Uterus (tissue), 2 donors: Measurements from ENCODE around the gene COL15A1.

Source experiments
- CTCF ChIP-seq, 4 experiments: fragments of 200-600 bp in 2 of 4; fragments of 450-650 bp in 2 of 4; sonication (generic) in 2 of 4; IDR thresholded peaks; one replicate each; pipeline ENCODE4 v1.5.1; 2016 to 2019; ENCODE audit warnings: antibody characterized with exemption in 4 of 4, mild to moderate bottlenecking in 2 of 4, moderate library complexity in 1 of 4
- POLR2A ChIP-seq, 2 donors: fragments of 450-650 bp; IDR thresholded peaks; one replicate each; pipeline ENCODE4 v1.6.1; 2016; ENCODE audit warnings: antibody characterized with exemption in 2 of 2, mild to moderate bottlenecking in 1 of 2, moderate library complexity in 1 of 2

DNA sequence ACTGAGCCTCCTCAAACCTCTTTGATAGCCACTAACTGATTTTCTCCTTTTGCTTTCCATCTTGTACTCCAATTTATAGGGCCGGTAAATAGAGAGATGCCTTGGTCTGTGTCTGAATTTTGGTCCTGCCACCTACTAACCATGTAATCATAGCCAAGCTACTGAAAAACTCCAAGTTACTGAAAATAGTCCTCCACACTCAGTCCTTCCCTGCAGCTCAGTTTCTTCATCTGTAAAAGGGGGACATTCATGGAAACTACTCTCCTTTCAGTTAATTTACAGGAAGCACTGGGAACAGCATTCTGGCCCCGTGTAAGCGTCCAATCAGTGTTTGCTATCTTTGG is 131.2 kb downstream of the COL15A1 start:
- TF ChIP-seq POLR2A (IDR thresholded peaks at IDR 0.05) (no peak), CTCF (IDR thresholded peaks at IDR 0.05) (no peak)
